SK-N-SH (cell line): ENCODE data around the gene ELOA.

Experiments used
- CTCF ChIP-seq: fragments of 200-600 bp; sonication (generic); IDR thresholded peaks from 2 replicates; pipeline ENCODE4 v1.6.1; 2017; ENCODE audit warnings: antibody characterized with exemption, mild to moderate bottlenecking, moderate library complexity
- FOSL2 ChIP-seq: IDR thresholded peaks from 2 replicates; pipeline ENCODE4 v1.4.0; 2012; ENCODE audit warnings: low read depth, mild to moderate bottlenecking, moderate library complexity, borderline replicate concordance
- FOXM1 ChIP-seq: IDR thresholded peaks from 2 replicates; pipeline ENCODE4 v1.4.0; 2012; ENCODE audit warnings: low read depth, mild to moderate bottlenecking
- POLR2AphosphoS5 ChIP-seq: IDR thresholded peaks from 2 replicates; pipeline ENCODE4 v1.6.1; 2012; ENCODE audit warnings: low read depth, low read length
- TAF1 ChIP-seq: IDR thresholded peaks from 2 replicates; pipeline ENCODE4 v1.6.1; 2012; ENCODE audit warnings: low read depth, mild to moderate bottlenecking, low read length, moderate library complexity, borderline replicate concordance
- TEAD4 ChIP-seq: IDR thresholded peaks from 2 replicates; pipeline ENCODE4 v1.4.0; 2012; ENCODE audit warnings: mild to moderate bottlenecking, borderline replicate concordance; ENCODE audit not compliant: insufficient read depth

GRCh38 chr1:23806280-23806679 is 63.0 kb downstream of the ELOA start:
- TF ChIP-seq CTCF (no peak), POLR2AphosphoS5 (no peak), FOXM1 (no peak), TEAD4 (no peak), TAF1 (no peak), FOSL2 (no peak)
